ENCODE measurements around the gene RTP2.
"Not testable (repeated sequence)": the region's sequence is repeated elsewhere in the genome, so short reads cannot be mapped to it uniquely, and the experiment has no call there.

RTP2 gene

GRCh38 chr3:187713504-187713903 lies 11.1 kb upstream of the RTP2 start:
- DNase-seq (ENCODE audit: low read depth): peak; percentile 63

DNA sequence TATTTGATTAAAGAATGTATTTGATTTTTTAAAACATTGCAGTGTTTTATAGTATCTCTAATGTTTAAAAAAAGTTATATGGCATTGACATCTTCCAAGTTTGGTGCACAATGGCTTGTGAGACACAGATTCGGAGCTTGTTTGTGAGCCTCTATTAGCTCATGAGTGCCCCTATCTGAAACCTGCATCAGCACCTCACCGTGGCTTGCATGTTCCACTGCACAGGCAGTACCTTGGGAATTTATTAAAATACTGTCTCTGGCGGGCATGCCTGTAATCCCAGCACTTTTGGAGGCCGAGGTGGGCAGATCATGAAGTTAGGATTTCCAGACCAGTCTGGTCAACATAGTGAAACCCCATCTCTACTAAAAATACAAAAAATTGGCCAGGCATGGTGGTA lies 6.8 kb upstream of the RTP2 start:
- no peak for DNase-seq (ENCODE audit: low read depth)

DNA sequence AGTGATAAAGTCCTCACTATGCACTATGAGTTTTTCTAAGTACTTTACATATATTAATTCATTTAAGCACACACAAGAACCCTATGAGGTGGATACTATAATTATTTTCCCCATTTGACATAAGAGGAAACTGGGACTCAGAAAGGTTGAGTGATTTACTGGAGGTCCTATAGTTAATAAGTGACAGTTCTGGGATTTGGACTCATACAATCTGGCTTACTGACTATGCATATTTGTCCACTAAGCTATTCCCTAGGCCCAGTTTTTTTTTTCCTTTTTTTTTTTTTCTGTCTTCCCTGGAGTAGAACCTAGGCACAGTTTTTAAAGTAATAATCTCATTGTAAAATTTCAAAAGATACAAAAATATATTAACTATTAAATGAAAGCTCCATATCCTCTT lies 6.3 kb upstream of the RTP2 start:
- DNase-seq (ENCODE audit: low read depth): no peak

- peak; percentile 34 for DNase-seq (ENCODE audit: low read depth)
These were observed 4.6 kb upstream of the RTP2 start for GRCh38 chr3:187706971-187707370.

DNA sequence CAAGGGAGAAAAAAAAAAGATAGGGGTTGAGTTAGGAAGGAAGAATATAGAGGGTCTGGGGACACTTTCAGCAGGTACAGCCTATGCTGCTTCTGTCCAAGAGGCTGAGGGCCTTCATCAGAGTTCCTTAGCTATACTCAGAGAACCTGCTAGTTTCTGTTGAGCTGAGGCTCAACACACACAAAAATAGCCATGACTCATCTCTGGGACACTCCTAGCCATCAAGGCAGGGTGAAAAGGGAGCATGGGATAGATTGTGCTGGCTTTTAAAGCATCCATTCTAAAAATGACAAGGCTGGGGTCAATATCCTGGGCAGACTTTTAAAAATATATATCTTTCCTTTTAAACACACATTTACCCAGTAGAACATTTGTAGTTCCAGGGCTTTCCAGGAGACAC lies 2.8 kb upstream of the RTP2 start:
- peak; percentile 70 for DNase-seq (ENCODE audit: low read depth)

DNA sequence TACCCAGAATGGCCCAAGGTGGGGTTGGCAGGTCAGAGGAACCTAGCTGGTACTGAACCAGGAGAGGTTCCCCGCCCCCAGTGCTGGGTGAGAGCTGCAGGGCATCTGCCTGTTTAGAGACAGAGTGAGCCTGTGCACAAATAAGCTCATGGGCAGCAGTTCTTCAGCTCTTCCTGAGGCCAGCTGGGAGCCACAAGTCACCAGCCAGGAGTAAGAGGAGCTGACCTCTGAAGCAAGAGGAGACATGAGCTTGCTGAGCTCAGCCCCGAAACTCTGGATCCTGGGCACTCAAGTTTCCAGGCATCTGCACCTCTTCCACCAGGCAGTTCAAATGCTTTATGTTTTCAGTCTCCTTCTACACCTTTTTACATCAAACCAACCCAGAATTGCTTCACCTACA lies 2.1 kb downstream of the RTP2 start:
- no peak for DNase-seq (ENCODE audit: low read depth)

- no peak for DNase-seq (ENCODE audit: low read depth)
These were observed 3.6 kb downstream of the RTP2 start for GRCh38 chr3:187698499-187699399.

GRCh38 chr3:187696021-187696420 lies 6.3 kb downstream of the RTP2 start:
- DNase-seq (ENCODE audit: low read depth): no peak

DNA sequence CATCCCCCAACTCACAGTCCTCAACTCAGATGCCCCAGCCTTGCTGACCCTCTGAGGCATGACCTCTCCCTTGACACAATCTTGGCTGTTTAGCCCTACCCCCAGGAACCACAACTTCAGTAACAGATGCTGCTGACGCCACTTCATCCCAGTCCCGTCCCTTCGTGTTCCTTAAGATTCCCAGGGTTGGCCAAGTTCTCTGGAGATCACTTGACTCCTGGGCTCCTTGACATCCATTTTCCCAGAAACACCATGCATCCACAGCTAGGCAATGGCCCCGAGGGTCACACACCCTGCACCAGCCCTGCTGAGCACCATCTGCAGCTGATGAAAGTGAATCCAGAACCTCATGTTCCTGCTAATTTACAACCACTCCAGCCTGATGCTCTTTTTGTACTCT lies 6.9 kb downstream of the RTP2 start:
- DNase-seq (ENCODE audit: low read depth): peak; percentile 52

DNA sequence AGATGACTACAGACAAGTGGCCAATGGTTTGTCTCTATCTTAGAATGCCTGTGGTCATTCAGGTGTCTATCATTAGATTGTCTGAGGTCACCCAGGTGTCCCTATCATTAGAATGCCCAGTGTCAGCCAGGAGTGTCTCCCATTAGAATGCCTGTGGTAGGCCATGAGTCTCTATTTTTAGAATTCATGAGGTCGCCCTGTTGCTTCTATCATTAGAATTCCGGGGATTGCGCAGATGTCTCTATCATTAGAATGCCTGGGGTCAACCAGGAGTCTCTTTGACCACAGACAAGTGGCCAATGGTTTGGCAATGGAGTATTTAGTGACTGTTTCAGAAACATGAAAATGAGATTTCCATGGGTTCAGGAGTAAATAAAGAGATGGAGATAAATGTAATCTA lies 7.6 kb downstream of the RTP2 start:
- peak; percentile 93 for DNase-seq (ENCODE audit: low read depth)

- no peak for DNase-seq (ENCODE audit: low read depth)
These were observed 8.9 kb downstream of the RTP2 start for GRCh38 chr3:187693431-187693830.

DNA sequence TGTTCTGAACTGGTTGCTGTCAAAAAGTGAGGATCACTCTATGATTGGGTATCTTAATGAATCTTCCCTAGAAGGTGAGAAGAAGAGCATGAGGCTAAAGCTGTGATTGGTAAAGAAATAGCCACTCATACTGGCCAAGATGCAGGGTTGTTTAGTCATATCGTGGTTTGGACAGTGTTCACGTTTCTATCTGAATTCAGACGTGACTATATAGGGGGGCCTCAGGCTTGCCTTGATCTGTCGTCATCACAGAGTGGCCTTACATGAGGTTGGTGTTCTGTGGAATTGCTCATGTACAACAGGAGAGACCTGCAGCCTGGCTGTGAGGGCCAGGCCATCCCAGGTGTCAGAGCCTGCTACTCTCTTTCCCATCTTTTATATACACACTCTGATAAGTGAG lies 12.4 kb downstream of the RTP2 start:
- peak; percentile 69 for DNase-seq (ENCODE audit: low read depth)

DNA sequence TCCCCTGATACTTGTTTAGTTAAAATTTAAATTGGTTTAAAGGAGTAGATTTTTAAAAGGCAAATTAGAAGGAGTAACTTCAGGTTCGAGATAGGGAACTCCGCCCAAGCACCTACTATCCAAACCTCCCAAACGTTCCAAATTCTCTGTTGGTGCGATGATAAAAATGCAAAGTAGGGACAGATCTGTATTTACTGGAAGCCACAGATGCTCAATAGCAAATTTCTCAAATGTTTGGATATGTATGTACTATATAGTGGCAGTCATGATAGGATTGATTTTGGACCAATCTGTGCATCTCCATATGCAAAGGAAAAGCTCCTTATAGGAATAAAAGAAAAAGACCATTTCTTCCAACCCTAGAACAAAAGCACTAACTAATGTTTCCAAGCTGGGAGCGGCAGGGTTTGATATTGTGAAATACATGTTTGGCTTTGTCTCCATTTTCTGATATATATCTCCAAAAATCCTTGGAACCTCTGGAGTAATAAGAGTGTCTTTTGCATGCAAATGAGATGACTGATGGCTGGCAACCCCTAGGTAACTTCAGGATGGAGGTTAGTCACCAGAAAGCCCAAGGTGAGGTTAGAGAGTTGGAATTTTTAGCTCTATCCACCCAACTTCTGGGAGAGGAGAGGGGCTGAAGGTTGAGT lies 15.6 kb downstream of the RTP2 start:
- DNase-seq (ENCODE audit: low read depth): no peak

DNA sequence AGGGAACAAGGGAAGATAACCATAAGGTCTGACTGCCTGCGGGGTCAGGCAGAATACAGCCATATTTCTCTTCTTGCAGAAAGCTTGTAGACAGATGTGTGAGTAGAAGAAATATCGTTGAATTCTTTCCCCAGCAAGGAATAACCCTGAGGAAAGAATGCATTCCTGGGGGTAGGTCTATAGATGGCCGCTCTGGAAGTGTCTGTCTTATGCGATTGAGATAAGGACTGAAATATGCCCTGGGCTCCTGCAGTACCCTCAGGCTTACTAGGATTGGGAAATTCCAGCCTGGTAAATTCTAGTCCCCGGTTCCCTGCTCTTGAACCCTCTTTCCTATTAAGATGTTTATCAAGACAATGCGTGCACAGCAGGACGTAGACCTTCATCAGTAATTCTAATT lies 16.4 kb downstream of the RTP2 start:
- no peak for DNase-seq (ENCODE audit: low read depth)

- DNase-seq (ENCODE audit: low read depth): peak; percentile 64
These were observed 17.5 kb downstream of the RTP2 start for GRCh38 chr3:187684880-187685279.

DNA sequence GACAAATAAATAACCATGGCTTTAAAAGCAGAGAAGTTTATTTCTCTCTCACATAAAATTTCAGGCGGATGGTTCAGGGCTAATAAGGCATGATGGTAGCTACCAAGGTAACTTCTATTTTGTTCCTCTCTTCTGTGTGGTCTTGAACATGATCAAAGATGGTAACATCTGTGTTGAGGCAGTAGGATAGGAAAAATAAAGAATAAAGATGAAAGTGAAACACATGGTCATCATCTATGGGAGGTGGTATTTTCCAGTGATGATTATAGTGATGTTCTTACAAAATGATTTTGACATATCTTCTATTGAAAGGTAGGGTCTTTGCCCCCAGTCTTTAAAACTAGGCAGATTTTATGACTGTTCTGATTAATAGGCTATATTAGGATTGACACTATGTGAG lies 17.9 kb downstream of the RTP2 start:
- no peak for DNase-seq (ENCODE audit: low read depth)

DNA sequence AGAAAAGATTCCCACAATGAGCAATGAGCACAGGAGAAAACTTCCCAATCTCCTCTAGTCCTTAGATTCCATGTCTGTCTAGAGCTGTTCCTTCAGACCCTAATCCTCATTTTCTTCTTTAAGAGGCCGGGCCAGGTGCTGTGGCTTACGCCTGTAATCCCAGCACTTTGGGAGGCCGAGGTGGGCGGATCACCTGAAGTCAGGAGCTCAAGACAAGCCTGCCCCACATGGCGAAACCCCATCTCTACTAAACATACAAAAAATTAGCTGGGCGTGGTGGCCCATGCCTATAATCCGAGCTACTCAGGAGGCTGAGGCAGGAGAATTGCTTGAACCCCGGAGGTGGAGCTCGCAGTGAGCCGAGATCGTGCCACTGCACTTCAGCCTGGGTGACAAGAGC lies 20.6 kb downstream of the RTP2 start:
- DNase-seq (ENCODE audit: low read depth): not testable (repeated sequence)

- DNase-seq (ENCODE audit: low read depth): peak; percentile 79
These were observed 22.5 kb downstream of the RTP2 start for GRCh38 chr3:187679638-187680396.

- DNase-seq (ENCODE audit: low read depth): peak; percentile 76
These were observed 23.6 kb downstream of the RTP2 start for GRCh38 chr3:187678726-187679268.

DNA sequence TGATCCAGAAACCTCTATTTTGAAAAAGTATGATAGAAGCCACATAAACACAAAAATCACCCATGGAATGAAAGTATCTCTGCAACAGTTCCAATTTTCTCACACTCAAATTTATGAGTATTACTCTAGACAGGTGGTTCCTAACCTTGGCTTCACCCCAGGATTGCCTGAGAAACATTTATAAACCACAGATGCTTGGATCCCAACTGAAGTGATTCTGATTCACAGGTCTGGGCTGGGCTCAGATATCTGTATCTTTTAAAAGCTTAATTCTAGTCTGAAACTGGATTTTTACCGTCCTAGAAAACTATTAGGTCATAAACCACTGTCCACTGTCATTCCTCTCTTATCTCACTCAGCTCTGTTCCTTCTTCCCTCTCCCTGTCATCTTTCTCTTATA lies 24.8 kb downstream of the RTP2 start:
- peak; percentile 22 for DNase-seq (ENCODE audit: low read depth)

DNA sequence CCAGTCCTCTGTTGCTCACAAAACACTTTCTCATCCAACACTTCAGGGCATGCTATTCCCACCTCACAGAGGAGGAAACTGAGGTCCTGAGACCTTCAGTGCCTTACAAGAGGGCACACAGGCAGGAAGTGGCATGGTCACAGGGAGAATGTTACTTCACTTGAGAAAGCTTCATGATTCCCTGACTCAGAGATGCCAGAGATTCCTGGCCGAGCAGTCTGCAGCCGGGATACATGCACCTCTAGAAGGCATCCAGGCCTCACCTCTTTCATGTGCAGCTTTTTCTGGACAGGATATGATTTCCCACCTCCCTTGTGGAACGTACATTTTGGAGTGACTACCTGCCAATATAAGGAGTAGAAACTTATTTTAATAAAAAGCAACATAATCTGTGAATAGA lies 29.3 kb downstream of the RTP2 start:
- DNase-seq (ENCODE audit: low read depth): peak; percentile 45

DNA sequence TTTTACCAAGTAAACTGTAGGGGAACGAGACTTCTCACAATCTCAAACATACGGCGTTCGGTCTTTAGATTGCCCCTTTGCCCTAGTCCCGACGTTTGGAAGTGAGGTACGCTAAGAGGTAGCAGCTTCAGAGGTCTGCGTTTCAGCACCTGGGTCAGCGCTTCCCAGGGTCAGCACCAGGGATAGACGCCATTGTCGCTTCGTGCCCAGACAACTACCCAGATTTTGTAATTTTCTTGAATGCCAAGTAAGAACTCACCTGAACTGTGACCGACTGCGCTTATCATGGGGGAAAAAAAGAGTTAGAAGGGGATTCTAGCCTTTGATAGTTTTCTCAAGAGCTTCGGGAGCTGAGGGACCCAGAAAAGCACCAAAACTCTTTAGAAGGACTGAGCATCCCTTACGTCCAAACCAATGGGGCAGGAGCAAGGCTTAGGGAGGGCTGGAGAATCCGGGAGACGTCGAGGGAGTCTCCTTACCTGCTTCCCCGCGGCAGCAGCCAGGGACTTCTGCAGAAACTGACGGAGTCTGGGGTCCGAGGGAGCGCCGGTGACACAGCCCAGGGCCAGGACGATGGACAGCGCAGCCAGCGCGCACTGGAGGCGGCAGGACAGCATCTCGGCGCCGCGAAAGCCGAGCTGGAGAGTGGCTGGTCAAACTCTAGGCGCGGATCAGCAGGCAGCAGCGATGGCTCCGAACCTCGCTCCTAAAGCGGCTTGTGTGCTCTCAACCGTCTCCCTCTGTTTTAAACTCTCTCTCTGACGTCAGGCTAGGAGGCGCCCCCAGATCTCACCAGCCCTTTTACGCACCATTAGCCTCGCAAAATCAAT lies 32.5 kb downstream of the RTP2 start, which contains the start of gene SST:
TSS of gene SST (minus strand) at position 720 of the 830 bp plus-strand sequence. CDS start at position 617, 103 bp downstream.
- peak; percentile 61 for DNase-seq (ENCODE audit: low read depth)
